HepG2 (cell line): ENCODE results near the gene PPP1R18. TPM values are rescaled to one million over a fixed set of nuclear protein-coding genes. Genes with fewer than 3 reads are reported as not detected.
A peak's percentile ranks its signal among the peaks of the same experiment; 100 is the strongest.

Source experiments
- ARID2 ChIP-seq: sonication (generic); formaldehyde crosslinking; IDR thresholded peaks from 2 replicates; pipeline ENCODE4 v1.8.1; 2022; ENCODE audit warnings: mild to moderate bottlenecking, missing genetic modification reagents, borderline replicate concordance
- ATF1 ChIP-seq: IDR thresholded peaks from 2 replicates; pipeline ENCODE4 v1.6.1; 2016; ENCODE audit warnings: mild to moderate bottlenecking, control low read depth
- CSRNP2 ChIP-seq: sonication (generic); formaldehyde crosslinking; conservative IDR thresholded peaks from 2 replicates; pipeline ENCODE4 v1.8.0; 2022; ENCODE audit warnings: low read depth, missing genetic modification reagents
- ELF1 ChIP-seq: sonication (generic); formaldehyde crosslinking; IDR thresholded peaks from 2 replicates; pipeline ENCODE4 v1.4.0; 2020; ENCODE audit warnings: missing genetic modification reagents
- GPN1 ChIP-seq: sonication (generic); formaldehyde crosslinking; IDR thresholded peaks from 2 replicates; pipeline ENCODE4 v1.5.1; 2020; ENCODE audit warnings: missing genetic modification reagents, borderline replicate concordance
- JARID2 ChIP-seq: sonication (generic); formaldehyde crosslinking; IDR thresholded peaks from 2 replicates; pipeline ENCODE4 v1.8.1; 2023; ENCODE audit warnings: missing genetic modification reagents, inconsistent platforms; ENCODE audit not compliant: insufficient replicate concordance
- JUN ChIP-seq: sonication (generic); formaldehyde crosslinking; IDR thresholded peaks from 2 replicates; pipeline ENCODE4 v1.4.0; 2020; ENCODE audit warnings: mild to moderate bottlenecking, missing genetic modification reagents
- KDM5A ChIP-seq: fragments of 200-600 bp; sonication (generic); IDR thresholded peaks from 2 replicates; pipeline ENCODE4 v1.7.0; 2018; ENCODE audit warnings: antibody characterized with exemption, mild to moderate bottlenecking, low read length, borderline replicate concordance
- MTA1 ChIP-seq: sonication (generic); formaldehyde crosslinking; IDR thresholded peaks from 2 replicates; pipeline ENCODE4 v1.4.0; 2020; ENCODE audit warnings: missing genetic modification reagents, mild to moderate bottlenecking, borderline replicate concordance
- NCOA5 ChIP-seq: sonication (generic); formaldehyde crosslinking; IDR thresholded peaks from 2 replicates; pipeline ENCODE4 v1.4.0; 2020; ENCODE audit warnings: missing genetic modification reagents
- RERE ChIP-seq: IDR thresholded peaks from 2 replicates; pipeline ENCODE4 v1.6.1; 2016; ENCODE audit warnings: low read depth, missing genetic modification reagents, missing compliant biosample characterization
- REST ChIP-seq, 2 experiments: IDR thresholded peaks; 2 replicates each; pipeline ENCODE4 v1.6.1; 2011 to 2012; ENCODE audit warnings: low read length in 2 of 2, borderline replicate concordance in 1 of 2, low read depth in 1 of 2, mild to moderate bottlenecking in 1 of 2, moderate library complexity in 1 of 2
- ZNF704 ChIP-seq: sonication (generic); formaldehyde crosslinking; IDR thresholded peaks from 2 replicates; pipeline ENCODE4 v1.8.1; 2023; ENCODE audit warnings: mild to moderate bottlenecking, inconsistent platforms, moderate library complexity, missing genetic modification reagents, borderline replicate concordance
- ZNF709 ChIP-seq: sonication (generic); formaldehyde crosslinking; IDR thresholded peaks from 2 replicates; pipeline ENCODE4 v1.5.0; 2020; ENCODE audit warnings: mild to moderate bottlenecking, missing genetic modification reagents
- ZNF790 ChIP-seq: sonication (generic); formaldehyde crosslinking; IDR thresholded peaks from 2 replicates; pipeline ENCODE4 v1.8.0; 2022; ENCODE audit warnings: missing genetic modification reagents, mild to moderate bottlenecking, borderline replicate concordance
- polyA plus RNA-seq, 8 experiments: library from polyadenylated mRNA; depleted of rRNA in 3 of 8; stranded (reverse) in 7 of 8; unstranded in 1 of 8; fragments of >200 nt; fragmentation: Illumina TruSeq in 4 of 8; extraction: Trizol in 4 of 8; gene quantifications; 2 replicates each; pipeline versions ENCODE4 v1.2.1 to v1.2.3, GENCODE V29; 2011 to 2016; ENCODE audit warnings: low read depth in 4 of 8, missing spikeins in 1 of 8, mixed read lengths in 1 of 8; ENCODE audit not compliant: insufficient read depth in 1 of 8
- total RNA-seq, 5 experiments: library from RNA; depleted of rRNA; stranded (reverse); fragments of >200 nt; fragmentation: Illumina TruSeq; extraction: Trizol; gene quantifications; 2 replicates each; pipeline ENCODE4 v1.2.3, GENCODE V29; 2016; ENCODE audit warnings: low read depth in 1 of 5

PPP1R18 gene
- total and polyA plus RNA-seq, 2 of the 13 experiments (the other 11 are each of a cell fraction or from before 2014, with no cell fraction given) = 4.9 to 9.2 TPM

GRCh38 chr6:30719791-30720737 is 33.6 kb upstream of the PPP1R18 start, which contains the start of gene TUBB (continued):
- TF ChIP-seq MTA1 (no peak), JUN (CRISPR knock-in tag) (no peak), CSRNP2 (CRISPR knock-in tag) (no peak), NCOA5 (no peak), ZNF704 (CRISPR knock-in tag) (no peak), ELF1 (CRISPR knock-in tag) (peak; percentile 13; the same call in 1 of the 2 replicates), ATF1 (peak; percentile 78), REST (IDR thresholded peaks at IDR 0.05; ENCODE audit: borderline replicate concordance in 1 of 2, low read depth in 1 of 2, low read length in 2 of 2) (peak in 1 of 2 experiments; percentile 82; a peak in 2 of 4 replicates), ZNF709 (peak; percentile 57; the same call in 1 of the 2 replicates), GPN1 (CRISPR knock-in tag) (no peak; the same call in 1 of the 2 replicates), ZNF790 (CRISPR knock-in tag) (no peak), JARID2 (CRISPR knock-in tag) (peak; percentile 51), RERE (CRISPR knock-in tag) (no peak), KDM5A (peak; percentile 86), ARID2 (peak; percentile 37; the same call in 1 of the 2 replicates)
